GM19328 (cell line): ENCODE data around the gene CPSF2.
A peak's percentile ranks its signal among the peaks of the same experiment; 100 is the strongest.

Source experiments
- ATAC-seq: cut with Tn5 transposase; IDR thresholded peaks from one replicate; pipeline ENCODE4 v1.9.1; 2021; ENCODE audit warnings: mild to moderate bottlenecking, moderate library complexity; ENCODE audit not compliant: unreplicated experiment

Gene CPSF2

GRCh38 chr14:92121670-92122350 lies at the start of gene CPSF2, which contains the start of gene NDUFB1:
TSS of gene CPSF2 (plus strand) at chr14:92121969. CDS start at chr14:92130985, 9,016 bp downstream.
TSS of gene NDUFB1 (minus strand) at chr14:92121706. CDS start at chr14:92117637, 4,069 bp downstream.
- ATAC-seq: peak; percentile 82

GRCh38 chr14:92074555-92074954 lies 47.2 kb upstream of the CPSF2 start:
- ATAC-seq: no peak

- no peak for ATAC-seq
These were observed 33.3 kb upstream of the CPSF2 start for GRCh38 chr14:92088494-92088893.

- no peak for ATAC-seq
These were observed 28.4 kb upstream of the CPSF2 start for GRCh38 chr14:92093320-92093719.

- ATAC-seq: no peak
These were observed 22.0 kb upstream of the CPSF2 start for GRCh38 chr14:92099802-92100201.

GRCh38 chr14:92103363-92103989 lies 18.3 kb upstream of the CPSF2 start:
- ATAC-seq: no peak

GRCh38 chr14:92105073-92105892 lies 16.5 kb upstream of the CPSF2 start:
- no peak for ATAC-seq

- peak; percentile 15 for ATAC-seq
These were observed 16.0 kb upstream of the CPSF2 start for GRCh38 chr14:92105893-92106142.

- ATAC-seq: peak; percentile 76
These were observed 15.4 kb upstream of the CPSF2 start, which contains the start of gene ATXN3 for GRCh38 chr14:92106143-92106926. TSS of gene ATXN3 (minus strand) at chr14:92106582. CDS start at chr14:92106552, 30 bp downstream.

GRCh38 chr14:92108345-92109254 lies 13.2 kb upstream of the CPSF2 start:
- ATAC-seq: no peak

- no peak for ATAC-seq
These were observed 12.3 kb upstream of the CPSF2 start for GRCh38 chr14:92109490-92109889.

GRCh38 chr14:92121207-92121669 lies 531 bp upstream of the CPSF2 start:
- ATAC-seq: no peak

GRCh38 chr14:92122351-92122677 lies 545 bp downstream of the CPSF2 start:
- ATAC-seq: peak; percentile 11

GRCh38 chr14:92122761-92123160 lies 992 bp downstream of the CPSF2 start:
- ATAC-seq: no peak

- ATAC-seq: no peak
These were observed 12.7 kb downstream of the CPSF2 start for GRCh38 chr14:92134456-92134855.

- ATAC-seq: no peak
These were observed 13.5 kb downstream of the CPSF2 start for GRCh38 chr14:92135269-92135668.

- ATAC-seq: no peak
These were observed 21.5 kb downstream of the CPSF2 start for GRCh38 chr14:92143309-92143708.

- no peak for ATAC-seq
These were observed 22.2 kb downstream of the CPSF2 start for GRCh38 chr14:92143962-92144361.

GRCh38 chr14:92144708-92145107 lies 22.9 kb downstream of the CPSF2 start:
- no peak for ATAC-seq

GRCh38 chr14:92153581-92153980 lies 31.8 kb downstream of the CPSF2 start:
- ATAC-seq: no peak
